ENCODE measurements around the gene SEPTIN10.
A peak's percentile ranks its signal among the peaks of the same experiment; 100 is the strongest.
"Not testable (repeated sequence)": the region's sequence is repeated elsewhere in the genome, so short reads cannot be mapped to it uniquely, and the experiment has no call there.

Gene SEPTIN10

GRCh38 chr2:109613922-109614714 is at the start of gene SEPTIN10, which contains the start of gene SOWAHC:
Gene SEPTIN10, minus strand, starts transcription at chr2:109613966. Its CDS starts 139 bp downstream, at chr2:109613827.
Gene SOWAHC, plus strand, starts transcription at chr2:109614364. Its CDS starts 126 bp downstream, at chr2:109614490.
- DNase-seq, result peak; percentile 53

GRCh38 chr2:109662889-109663288 is 49.1 kb upstream of the SEPTIN10 start:
- no peak for DNase-seq

GRCh38 chr2:109660046-109660860 is 46.5 kb upstream of the SEPTIN10 start:
- no peak for DNase-seq

- no peak for DNase-seq
These were observed 45.8 kb upstream of the SEPTIN10 start for GRCh38 chr2:109659396-109660045.

- no peak for DNase-seq
These were observed 41.5 kb upstream of the SEPTIN10 start for GRCh38 chr2:109655287-109655686.

- DNase-seq, result no peak
These were observed 40.7 kb upstream of the SEPTIN10 start for GRCh38 chr2:109654326-109655050.

- no peak for DNase-seq
These were observed 36.2 kb upstream of the SEPTIN10 start for GRCh38 chr2:109649736-109650695.

GRCh38 chr2:109648041-109648527 is 34.3 kb upstream of the SEPTIN10 start:
- DNase-seq, result no peak

- DNase-seq, result no peak
These were observed 33.9 kb upstream of the SEPTIN10 start for GRCh38 chr2:109647636-109648035.

- no peak for DNase-seq
These were observed 33.2 kb upstream of the SEPTIN10 start for GRCh38 chr2:109646961-109647360.

- DNase-seq, result no peak
These were observed 31.8 kb upstream of the SEPTIN10 start for GRCh38 chr2:109645412-109646184.

- peak; percentile 3 for DNase-seq
These were observed 31.0 kb upstream of the SEPTIN10 start for GRCh38 chr2:109644571-109645275.

GRCh38 chr2:109640000-109640399 is 26.2 kb upstream of the SEPTIN10 start:
- DNase-seq, result not testable (repeated sequence)

- no peak for DNase-seq
These were observed 25.0 kb upstream of the SEPTIN10 start for GRCh38 chr2:109638795-109639194.

- DNase-seq, result no peak
These were observed 24.2 kb upstream of the SEPTIN10 start for GRCh38 chr2:109637749-109638570.

- DNase-seq, result no peak
These were observed 22.6 kb upstream of the SEPTIN10 start for GRCh38 chr2:109636317-109636716.

- DNase-seq, result no peak
These were observed 21.9 kb upstream of the SEPTIN10 start for GRCh38 chr2:109635426-109636304.
